Measurements from ENCODE around the gene MBD2.

The MBD2 gene

GRCh38 chr18:54192415-54192814, 32.1 kb downstream of the MBD2 start:
- no peak for DNase-seq

GRCh38 chr18:54191352-54191751, 33.1 kb downstream of the MBD2 start:
- no peak for DNase-seq

GRCh38 chr18:54187372-54187771, 37.1 kb downstream of the MBD2 start:
- no peak for DNase-seq

- no peak for DNase-seq
Measured at GRCh38 chr18:54184836-54185235, 39.6 kb downstream of the MBD2 start.

GRCh38 chr18:54183390-54183789, 41.1 kb downstream of the MBD2 start:
- DNase-seq: no peak

GRCh38 chr18:54181856-54182602, 42.4 kb downstream of the MBD2 start:
- no peak for DNase-seq

- DNase-seq: no peak
Measured at GRCh38 chr18:54173980-54174630, 50.4 kb downstream of the MBD2 start.

- DNase-seq: no peak
Measured at GRCh38 chr18:54173250-54173649, 51.2 kb downstream of the MBD2 start.

GRCh38 chr18:54169431-54170403, 54.8 kb downstream of the MBD2 start:
- no peak for DNase-seq

- DNase-seq: no peak
Measured at GRCh38 chr18:54165450-54165849, 59.0 kb downstream of the MBD2 start.

- DNase-seq: no peak
Measured at GRCh38 chr18:54163453-54163852, 61.0 kb downstream of the MBD2 start.

GRCh38 chr18:54162431-54162830, 62.0 kb downstream of the MBD2 start:
- no peak for DNase-seq

GRCh38 chr18:54161267-54161666, 63.2 kb downstream of the MBD2 start:
- DNase-seq: no peak

GRCh38 chr18:54159906-54160305, 64.6 kb downstream of the MBD2 start:
- no peak for DNase-seq

- DNase-seq: no peak
Measured at GRCh38 chr18:54157646-54158385, 66.7 kb downstream of the MBD2 start.

- DNase-seq: no peak
Measured at GRCh38 chr18:54155412-54155811, 69.1 kb downstream of the MBD2 start.

GRCh38 chr18:54154231-54154630, 70.2 kb downstream of the MBD2 start:
- DNase-seq: no peak

- DNase-seq: no peak
Measured at GRCh38 chr18:54151376-54151775, 73.1 kb downstream of the MBD2 start.

GRCh38 chr18:54150226-54150625, 74.2 kb downstream of the MBD2 start:
- DNase-seq: no peak

GRCh38 chr18:54149078-54149697, 75.3 kb downstream of the MBD2 start:
- no peak for DNase-seq

- no peak for DNase-seq
Measured at GRCh38 chr18:54148678-54149077, 75.8 kb downstream of the MBD2 start.

- DNase-seq: no peak
Measured at GRCh38 chr18:54148151-54148550, 76.3 kb downstream of the MBD2 start.

All from NCI-H2081 treated with DMSO at 0.1 percent for 48 hours (cell line).